Measurements from ENCODE around the gene PPP2R2B. TPM values are rescaled to one million over a fixed set of nuclear protein-coding genes. Genes with fewer than 3 reads are reported as not detected.

Gene PPP2R2B
- total and polyA plus RNA-seq, 4 donors, result 0.15 to 1.2 (median 0.55) TPM

GRCh38 chr5:146642410-146642809 is 236.1 kb downstream of the PPP2R2B start:
- 90 to 94% methylated on average over 3 of the region's 3 CpGs for WGBS, 2 donors
- no peaks in the 10 kb centered on the region for H3K27me3 ChIP-seq (ENCODE audit: control insufficient read depth in 3 of 3, insufficient read depth in 3 of 3, low read length in 2 of 3)

GRCh38 chr5:146641941-146642340 is 236.6 kb downstream of the PPP2R2B start:
- no peaks in the 10 kb centered on the region for H3K36me3 ChIP-seq (ENCODE audit: control insufficient read depth in 4 of 4, insufficient read depth in 4 of 4, low read length in 4 of 4)
- no peak overlapping the region for H3K4me3 ChIP-seq
- no peak for TF ChIP-seq CTCF (IDR thresholded peaks at IDR 0.05; ENCODE audit: control extremely low read depth, extremely low read depth)
- no peaks in the 10 kb centered on the region for H3K4me1 ChIP-seq (ENCODE audit: control insufficient read depth in 5 of 5, insufficient read depth in 5 of 5, low read length in 5 of 5)
- H3K9ac ChIP-seq (ENCODE audit: insufficient read depth in 1 of 2, low read length in 2 of 2), result no peak overlapping the region
- WGBS, 2 donors, result 84 to 85% methylated on average over 3 of the region's 3 CpGs
- no peak for ATAC-seq (ENCODE audit: insufficient read depth, low FRiP score)
- no peak overlapping the region for H3K27ac ChIP-seq (ENCODE audit: low read depth in 1 of 2, low read length in 1 of 2)
- no peaks in the 10 kb centered on the region for H3K9me3 ChIP-seq (ENCODE audit: control insufficient read depth in 4 of 4, insufficient read depth in 3 of 4, low read length in 3 of 4)
- no peak for DNase-seq
- no peaks in the 10 kb centered on the region for H3K27me3 ChIP-seq (ENCODE audit: control insufficient read depth in 3 of 3, insufficient read depth in 3 of 3, low read length in 2 of 3)

More at GRCh38 chr5:146642410-146642809, 236.1 kb downstream of the PPP2R2B start:
- no peak for TF ChIP-seq CTCF (IDR thresholded peaks at IDR 0.05; ENCODE audit: control extremely low read depth, extremely low read depth)
- Histone ChIP-seq H3K4me1 (ENCODE audit: control insufficient read depth in 5 of 5, insufficient read depth in 5 of 5, low read length in 5 of 5) (no peaks in the 10 kb centered on the region), H3K9ac (ENCODE audit: insufficient read depth in 1 of 2, low read length in 2 of 2) (no peak overlapping the region), H3K27ac (ENCODE audit: low read depth in 1 of 2, low read length in 1 of 2) (no peak overlapping the region), H3K4me3 (no peak overlapping the region), H3K36me3 (ENCODE audit: control insufficient read depth in 4 of 4, insufficient read depth in 4 of 4, low read length in 4 of 4) (no peaks in the 10 kb centered on the region), H3K9me3 (ENCODE audit: control insufficient read depth in 4 of 4, insufficient read depth in 3 of 4, low read length in 3 of 4) (no peaks in the 10 kb centered on the region)
- DNase-seq (no peak), ATAC-seq (ENCODE audit: insufficient read depth, low FRiP score) (no peak)

- no peak overlapping the region for H3K27ac ChIP-seq (ENCODE audit: low read depth in 1 of 2, low read length in 1 of 2)
- no peak for TF ChIP-seq CTCF (IDR thresholded peaks at IDR 0.05; ENCODE audit: control extremely low read depth, extremely low read depth)
- no peaks in the 10 kb centered on the region for H3K36me3 ChIP-seq (ENCODE audit: control insufficient read depth in 4 of 4, insufficient read depth in 4 of 4, low read length in 4 of 4)
- ATAC-seq (ENCODE audit: insufficient read depth, low FRiP score), result no peak
- no peak for DNase-seq
- no peaks in the 10 kb centered on the region for H3K27me3 ChIP-seq (ENCODE audit: control insufficient read depth in 3 of 3, insufficient read depth in 3 of 3, low read length in 2 of 3)
- H3K9ac ChIP-seq (ENCODE audit: insufficient read depth in 1 of 2, low read length in 2 of 2), result no peak overlapping the region
- 73 to 79% methylated on average over 7 of the region's 7 CpGs for whole genome bisulfite sequencing, 2 donors
- no peaks in the 10 kb centered on the region for H3K4me1 ChIP-seq (ENCODE audit: control insufficient read depth in 5 of 5, insufficient read depth in 5 of 5, low read length in 5 of 5)
- peaks cover 0 to 2% (median 0%) of the 10 kb centered on the region in 4 donors for H3K9me3 ChIP-seq (ENCODE audit: control insufficient read depth in 4 of 4, insufficient read depth in 3 of 4, low read length in 3 of 4)
- no peak overlapping the region for H3K4me3 ChIP-seq
Observed at GRCh38 chr5:146640285-146640896, 238.2 kb downstream of the PPP2R2B start.

- no peak for ATAC-seq (ENCODE audit: insufficient read depth, low FRiP score)
- Histone ChIP-seq H3K27me3 (ENCODE audit: control insufficient read depth in 3 of 3, insufficient read depth in 3 of 3, low read length in 2 of 3) (no peaks in the 10 kb centered on the region), H3K9ac (ENCODE audit: insufficient read depth in 1 of 2, low read length in 2 of 2) (no peak overlapping the region), H3K4me3 (no peak overlapping the region), H3K9me3 (ENCODE audit: control insufficient read depth in 4 of 4, insufficient read depth in 3 of 4, low read length in 3 of 4) (peaks cover 0 to 9% (median 0%) of the 10 kb centered on the region in 4 donors), H3K4me1 (ENCODE audit: control insufficient read depth in 5 of 5, insufficient read depth in 5 of 5, low read length in 5 of 5) (no peaks in the 10 kb centered on the region), H3K27ac (ENCODE audit: low read depth in 1 of 2, low read length in 1 of 2) (no peak overlapping the region), H3K36me3 (ENCODE audit: control insufficient read depth in 4 of 4, insufficient read depth in 4 of 4, low read length in 4 of 4) (no peaks in the 10 kb centered on the region)
- 85 to 87% methylated on average over 3 of the region's 3 CpGs for WGBS, 2 donors
- TF ChIP-seq CTCF (IDR thresholded peaks at IDR 0.05; ENCODE audit: control extremely low read depth, extremely low read depth), result no peak
- no peak for DNase-seq
Observed at GRCh38 chr5:146635443-146635842, 243.1 kb downstream of the PPP2R2B start.

Measured in lung (tissue), 12 donors.